IgD-negative memory B cell (primary cell): ENCODE data around the gene TADA2B. TPM values are rescaled to one million over a fixed set of nuclear protein-coding genes. Genes with fewer than 3 reads are reported as not detected.

Experiments used
- H3K27ac Mint-ChIP-seq, 3 donors: one replicate each; pipeline ENCODE4 v1.8.0; 2020 to 2022; ENCODE audit warnings: mild to moderate bottlenecking in 3 of 3, mixed read lengths in 3 of 3, moderate library complexity in 1 of 3
- H3K27me3 Mint-ChIP-seq: one replicate; pipeline ENCODE4 v1.8.0; 2021; ENCODE audit warnings: mixed read lengths
- H3K36me3 Mint-ChIP-seq: one replicate; pipeline ENCODE4 v1.8.0; 2020; ENCODE audit warnings: mild to moderate bottlenecking, mixed read lengths
- H3K4me1 Mint-ChIP-seq, 3 donors: one replicate each; pipeline ENCODE4 v1.8.0; 2020 to 2022; ENCODE audit warnings: mixed read lengths in 3 of 3, mild to moderate bottlenecking in 1 of 3
- H3K4me3 Mint-ChIP-seq, 4 donors: one replicate each; pipeline ENCODE4 v1.8.0; 2020 to 2022; ENCODE audit warnings: mild to moderate bottlenecking in 4 of 4, mixed read lengths in 4 of 4, moderate library complexity in 3 of 4
- H3K9me3 Mint-ChIP-seq, 3 donors: one replicate each; pipeline ENCODE4 v1.8.0; 2020 to 2021; ENCODE audit warnings: mixed read lengths in 3 of 3, mild to moderate bottlenecking in 1 of 3
- polyA plus RNA-seq: library from polyadenylated mRNA; unstranded; fragments of 300-500 nt; fragmentation: Illumina TruSeq; gene quantifications from one replicate; pipeline ENCODE4 v1.2.3, GENCODE V29; 2021

TADA2B gene
- polyA plus RNA-seq, 1 donor from 2014 or later, result 4.7 TPM

GRCh38 chr4:7041801-7042502 lies 1.2 kb upstream of the TADA2B start:
- peak overlapping the region; percentile 19 to 59 (median 52) for H3K27ac Mint-ChIP-seq
- H3K9me3 Mint-ChIP-seq, result no peaks in the 10 kb centered on the region
- no peaks in the 10 kb centered on the region for H3K36me3 Mint-ChIP-seq
- H3K4me3 Mint-ChIP-seq, result peak overlapping the region; percentile 10 to 95 (median 86)
- no peaks in the 10 kb centered on the region for H3K27me3 Mint-ChIP-seq
- peaks cover 27 to 33% (median 33%) of the 10 kb centered on the region in 3 donors for H3K4me1 Mint-ChIP-seq

GRCh38 chr4:7042503-7043283 lies 479 bp upstream of the TADA2B start:
- H3K27ac Mint-ChIP-seq, result peak overlapping the region; percentile 67 to 83 (median 78)
- no peaks in the 10 kb centered on the region for H3K36me3 Mint-ChIP-seq
- H3K4me3 Mint-ChIP-seq, result peak overlapping the region; percentile 90 to 95 (median 92)
- H3K9me3 Mint-ChIP-seq, result no peaks in the 10 kb centered on the region
- no peaks in the 10 kb centered on the region for H3K27me3 Mint-ChIP-seq
- H3K4me1 Mint-ChIP-seq, result peaks cover 32 to 39% (median 39%) of the 10 kb centered on the region in 3 donors

- Mint-ChIP-seq H3K27ac (peak overlapping the region; percentile 83 to 95 (median 87)), H3K9me3 (no peaks in the 10 kb centered on the region), H3K27me3 (no peaks in the 10 kb centered on the region), H3K4me3 (peak overlapping the region; percentile 89 to 96 (median 92)), H3K4me1 (peaks cover 37 to 42% (median 39%) of the 10 kb centered on the region in 3 donors), H3K36me3 (no peaks in the 10 kb centered on the region)
Observed at GRCh38 chr4:7044137-7044930, 1.2 kb downstream of the TADA2B start.

- H3K36me3 Mint-ChIP-seq, result no peaks in the 10 kb centered on the region
- peak overlapping the region; percentile 89 to 96 (median 92) for H3K4me3 Mint-ChIP-seq
- peaks cover 37 to 42% (median 39%) of the 10 kb centered on the region in 3 donors for H3K4me1 Mint-ChIP-seq
- no peaks in the 10 kb centered on the region for H3K27me3 Mint-ChIP-seq
- H3K9me3 Mint-ChIP-seq, result no peaks in the 10 kb centered on the region
- H3K27ac Mint-ChIP-seq, result peak overlapping the region; percentile 6 to 92 (median 83)
Observed at GRCh38 chr4:7045553-7045952, 2.4 kb downstream of the TADA2B start.

DNA sequence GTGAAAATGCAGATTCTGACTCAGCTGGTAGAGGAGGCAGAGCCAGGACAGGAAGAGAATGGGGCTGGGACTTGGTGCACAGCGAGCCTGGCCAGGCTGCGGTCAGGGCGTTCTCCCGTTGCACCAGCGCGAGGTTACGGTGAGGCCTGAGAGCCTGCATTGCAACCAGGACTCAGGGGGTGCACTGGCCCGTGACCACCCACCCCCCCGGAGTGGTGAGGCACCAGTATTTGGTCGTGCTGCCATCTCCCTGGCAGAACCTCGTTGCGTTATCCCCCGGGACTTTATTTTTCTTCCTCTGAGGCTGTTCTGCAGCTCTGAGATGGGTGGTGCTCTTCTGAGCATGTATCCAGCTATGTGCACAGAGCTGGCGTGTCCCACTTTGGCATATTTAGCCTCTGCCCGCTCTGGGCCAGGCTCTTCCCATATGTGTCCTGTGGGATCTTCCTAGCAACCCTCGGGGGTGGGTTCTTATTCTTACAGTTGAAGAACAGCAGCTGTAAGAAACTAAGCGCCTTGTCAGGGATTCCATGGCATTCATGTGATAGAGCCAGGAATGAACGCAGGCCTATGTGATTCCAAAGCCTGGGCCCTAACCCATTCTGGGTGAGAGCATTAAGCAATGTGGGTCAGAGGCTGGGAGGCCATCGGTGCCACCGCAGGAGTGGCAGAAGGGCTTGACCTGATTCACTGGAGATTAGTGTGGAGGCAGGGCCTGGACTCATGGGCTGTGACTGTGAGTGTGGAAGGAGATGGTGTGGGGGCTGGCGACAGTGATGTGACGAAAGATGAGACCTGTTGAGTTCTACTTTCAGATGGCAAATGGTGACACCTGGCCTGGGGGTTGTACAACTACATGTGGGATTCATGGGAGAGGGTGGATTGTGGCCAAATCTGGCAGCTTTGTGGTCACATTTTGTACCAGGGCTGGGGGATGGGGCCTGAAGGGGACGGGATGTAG lies 3.1 kb downstream of the TADA2B start:
- Mint-ChIP-seq H3K9me3 (no peaks in the 10 kb centered on the region), H3K36me3 (no peaks in the 10 kb centered on the region), H3K4me1 (peaks cover 37 to 42% (median 39%) of the 10 kb centered on the region in 3 donors), H3K27ac (peak overlapping the region; percentile 73 to 92 (median 83)), H3K27me3 (no peaks in the 10 kb centered on the region), H3K4me3 (peak overlapping the region; percentile 89 to 96 (median 92))

- H3K4me1 Mint-ChIP-seq, result peaks cover 33 to 40% (median 37%) of the 10 kb centered on the region in 3 donors
- no peaks in the 10 kb centered on the region for H3K9me3 Mint-ChIP-seq
- H3K4me3 Mint-ChIP-seq, result peak overlapping the region; percentile 16 to 96 (median 70)
- no peaks in the 10 kb centered on the region for H3K36me3 Mint-ChIP-seq
- no peaks in the 10 kb centered on the region for H3K27me3 Mint-ChIP-seq
- H3K27ac Mint-ChIP-seq, result peak overlapping the region in 2 of 3 donors; percentile 27 to 83
Observed at GRCh38 chr4:7046971-7047370, 3.8 kb downstream of the TADA2B start.

DNA sequence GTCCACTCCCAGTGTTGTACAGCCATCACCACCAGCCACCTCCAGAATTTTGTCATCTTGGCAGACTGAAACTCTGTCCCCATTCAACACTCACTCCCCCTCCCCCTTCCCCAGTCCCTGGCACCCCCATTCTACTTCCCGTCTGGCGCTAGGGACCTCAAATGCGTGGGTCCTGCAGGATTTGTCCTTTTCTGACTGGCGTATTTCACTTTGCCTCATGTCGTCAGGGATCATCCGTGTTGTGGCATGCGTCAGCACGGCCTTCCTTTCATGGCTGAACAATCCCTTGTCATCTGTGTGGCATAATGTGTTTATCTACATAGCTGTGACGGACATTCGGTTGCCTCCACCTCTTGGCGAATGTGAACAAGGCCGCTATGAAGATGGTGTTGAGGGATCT lies 5.5 kb downstream of the TADA2B start:
- Mint-ChIP-seq H3K9me3 (no peaks in the 10 kb centered on the region), H3K4me3 (peak overlapping the region in 2 of 4 donors; percentile 39 to 71), H3K27ac (peak overlapping the region in 1 of 3 donors; percentile 79), H3K4me1 (peaks cover 29 to 39% (median 37%) of the 10 kb centered on the region in 3 donors), H3K36me3 (no peaks in the 10 kb centered on the region), H3K27me3 (no peaks in the 10 kb centered on the region)

GRCh38 chr4:7049295-7049694 lies 6.1 kb downstream of the TADA2B start:
- H3K27me3 Mint-ChIP-seq, result no peaks in the 10 kb centered on the region
- peaks cover 29 to 38% (median 32%) of the 10 kb centered on the region in 3 donors for H3K4me1 Mint-ChIP-seq
- H3K36me3 Mint-ChIP-seq, result peaks cover 2% of the 10 kb centered on the region
- H3K9me3 Mint-ChIP-seq, result no peaks in the 10 kb centered on the region
- H3K4me3 Mint-ChIP-seq, result no peak overlapping the region
- H3K27ac Mint-ChIP-seq, result no peak overlapping the region

- Mint-ChIP-seq H3K4me1 (peaks cover 26 to 35% (median 30%) of the 10 kb centered on the region in 3 donors), H3K36me3 (peaks cover 2% of the 10 kb centered on the region), H3K27me3 (no peaks in the 10 kb centered on the region), H3K27ac (no peak overlapping the region), H3K9me3 (no peaks in the 10 kb centered on the region), H3K4me3 (peak overlapping the region in 1 of 4 donors; percentile 23)
Observed at GRCh38 chr4:7049739-7050138, 6.6 kb downstream of the TADA2B start.

GRCh38 chr4:7050481-7051143 lies 7.4 kb downstream of the TADA2B start:
- H3K27ac Mint-ChIP-seq, result no peak overlapping the region
- no peaks in the 10 kb centered on the region for H3K9me3 Mint-ChIP-seq
- H3K36me3 Mint-ChIP-seq, result peaks cover 2% of the 10 kb centered on the region

DNA sequence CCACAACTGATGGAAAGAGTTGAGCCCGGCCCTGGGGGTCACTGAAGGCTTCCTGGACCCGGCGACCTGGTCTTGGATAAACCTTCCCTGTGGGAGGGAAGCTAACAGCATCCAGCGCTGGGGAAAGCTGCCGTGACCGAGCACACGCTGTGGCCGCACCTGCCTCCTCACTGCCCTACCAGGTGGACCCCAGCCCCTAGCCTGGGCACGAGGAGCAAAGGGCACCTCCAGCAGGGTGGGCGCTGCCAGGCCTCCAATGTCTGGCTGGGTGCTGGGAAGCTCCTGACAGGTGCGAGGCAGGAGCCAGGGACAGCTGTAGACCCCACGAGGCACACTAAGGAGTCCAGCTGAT lies 7.9 kb downstream of the TADA2B start:
- H3K36me3 Mint-ChIP-seq, result peaks cover 2% of the 10 kb centered on the region
- H3K4me1 Mint-ChIP-seq, result peaks cover 13 to 22% (median 16%) of the 10 kb centered on the region in 3 donors
- no peak overlapping the region for H3K4me3 Mint-ChIP-seq

More at GRCh38 chr4:7050481-7051143, 7.4 kb downstream of the TADA2B start:
- Mint-ChIP-seq H3K4me3 (no peak overlapping the region), H3K4me1 (peaks cover 18 to 27% (median 22%) of the 10 kb centered on the region in 3 donors), H3K27me3 (no peaks in the 10 kb centered on the region)

GRCh38 chr4:7051905-7052304 lies 8.7 kb downstream of the TADA2B start:
- Mint-ChIP-seq H3K4me3 (no peak overlapping the region), H3K36me3 (peaks cover 2% of the 10 kb centered on the region), H3K27ac (no peak overlapping the region), H3K9me3 (no peaks in the 10 kb centered on the region), H3K4me1 (peaks cover 6 to 14% (median 10%) of the 10 kb centered on the region in 3 donors), H3K27me3 (no peaks in the 10 kb centered on the region)

More for the DNA sequence above, 7.9 kb downstream of the TADA2B start:
- no peaks in the 10 kb centered on the region for H3K9me3 Mint-ChIP-seq
- no peaks in the 10 kb centered on the region for H3K27me3 Mint-ChIP-seq
- H3K27ac Mint-ChIP-seq, result no peak overlapping the region

DNA sequence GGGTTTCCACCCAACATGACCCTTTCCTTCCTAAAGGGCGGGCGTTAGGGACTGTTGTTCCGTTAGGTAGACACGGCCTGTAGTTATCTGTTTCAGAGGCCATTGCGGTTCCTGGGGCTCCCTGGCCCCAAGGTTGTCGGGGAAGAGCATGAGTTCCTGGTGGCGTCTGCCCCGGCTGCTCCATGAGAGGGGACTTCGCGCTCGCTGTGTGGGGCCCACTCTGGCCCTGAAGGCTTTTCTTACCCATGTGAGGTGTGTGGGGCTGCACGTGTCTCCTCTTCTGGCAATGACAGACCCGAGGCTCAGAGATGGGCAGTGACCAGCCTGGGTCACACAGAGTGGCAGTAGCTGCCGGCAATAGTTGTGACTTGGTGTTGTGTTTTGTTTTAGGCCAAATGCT lies 9.1 kb downstream of the TADA2B start:
- H3K4me3 Mint-ChIP-seq, result no peak overlapping the region
- no peaks in the 10 kb centered on the region for H3K9me3 Mint-ChIP-seq
- no peaks in the 10 kb centered on the region for H3K27me3 Mint-ChIP-seq
- H3K27ac Mint-ChIP-seq, result no peak overlapping the region
- peaks cover 2% of the 10 kb centered on the region for H3K36me3 Mint-ChIP-seq
- peaks cover 2 to 10% (median 7%) of the 10 kb centered on the region in 3 donors for H3K4me1 Mint-ChIP-seq
